ENCODE measurements around the gene FRRS1. TPM values are rescaled to one million over a fixed set of nuclear protein-coding genes. Genes with fewer than 3 reads are reported as not detected.
A peak's percentile ranks its signal among the peaks of the same experiment; 100 is the strongest.

The FRRS1 gene
- total and polyA plus RNA-seq, 7 donors = 0.34 to 4.1 (median 3.1) TPM

- no peak overlapping the region for H3K27ac ChIP-seq
- 31 to 50% (median 35%) methylated on average over 1 of the region's 1 CpG for WGBS, 3 donors
- no peak for TF ChIP-seq CTCF (IDR thresholded peaks at IDR 0.05)
- H3K4me3 ChIP-seq = no peak overlapping the region
- no peaks in the 10 kb centered on the region for H3K9me3 ChIP-seq
- no peak for DNase-seq
- H3K36me3 ChIP-seq (ENCODE audit: insufficient read depth in 1 of 2, low read depth in 1 of 2) = peaks cover 3 to 22% of the 10 kb centered on the region in 2 donors
- no peaks in the 10 kb centered on the region for H3K27me3 ChIP-seq (ENCODE audit: insufficient read depth in 3 of 3, low read length in 2 of 3)
- no peak for ATAC-seq
- intact Hi-C loops (cut with DNase I) = no loop called here
- no peaks in the 10 kb centered on the region for H3K4me1 ChIP-seq
Observed at GRCh38 chr1:99740141-99740540, 26.3 kb downstream of the FRRS1 start.

- WGBS, 3 donors = 78 to 89% (median 82%) methylated on average over 6 of the region's 6 CpGs
Observed at GRCh38 chr1:99738858-99739465, 27.5 kb downstream of the FRRS1 start.

DNA sequence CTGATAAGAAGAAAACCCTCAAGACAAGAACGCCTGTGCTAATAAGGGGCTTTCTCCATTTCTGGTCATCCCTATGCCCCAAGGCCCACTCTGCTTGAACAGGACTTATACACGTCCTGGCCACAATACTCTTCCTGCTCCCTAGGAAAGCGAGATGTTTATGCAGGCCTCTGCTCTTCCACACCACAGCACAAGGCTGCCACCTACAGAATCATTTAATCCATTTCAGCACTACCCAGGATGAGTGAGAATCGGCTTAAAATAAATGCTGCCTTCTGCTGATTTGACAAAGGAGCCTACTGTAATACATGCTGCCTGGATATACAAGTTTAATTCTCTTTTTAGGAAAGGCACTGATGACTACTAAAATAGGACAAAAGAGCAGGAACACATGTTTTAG lies 29.4 kb downstream of the FRRS1 start:
- DNase-seq (no peak), ATAC-seq (peak; percentile 43 to 70 (median 66))
- Histone ChIP-seq H3K9me3 (no peaks in the 10 kb centered on the region), H3K36me3 (ENCODE audit: insufficient read depth in 1 of 2, low read depth in 1 of 2) (peaks cover 3 to 29% of the 10 kb centered on the region in 2 donors), H3K27me3 (ENCODE audit: insufficient read depth in 3 of 3, low read length in 2 of 3) (no peaks in the 10 kb centered on the region), H3K27ac (no peak overlapping the region), H3K4me1 (no peaks in the 10 kb centered on the region), H3K4me3 (no peak overlapping the region)
- TF ChIP-seq CTCF (IDR thresholded peaks at IDR 0.05) = peak; percentile 45
- intact Hi-C loops (cut with DNase I) = no loop called here
- WGBS, 3 donors = 29 to 39% (median 33%) methylated on average over 4 of the region's 4 CpGs

More at GRCh38 chr1:99738858-99739465, 27.5 kb downstream of the FRRS1 start:
- DNase-seq (no peak), ATAC-seq (no peak)
- TF ChIP-seq CTCF (IDR thresholded peaks at IDR 0.05) = no peak
- Histone ChIP-seq H3K9me3 (no peaks in the 10 kb centered on the region), H3K4me3 (no peak overlapping the region), H3K27me3 (ENCODE audit: insufficient read depth in 3 of 3, low read length in 2 of 3) (no peaks in the 10 kb centered on the region), H3K36me3 (ENCODE audit: insufficient read depth in 1 of 2, low read depth in 1 of 2) (peaks cover 3 to 27% of the 10 kb centered on the region in 2 donors), H3K27ac (no peak overlapping the region), H3K4me1 (no peaks in the 10 kb centered on the region)
- intact Hi-C loops (cut with DNase I) = no loop called here

DNA sequence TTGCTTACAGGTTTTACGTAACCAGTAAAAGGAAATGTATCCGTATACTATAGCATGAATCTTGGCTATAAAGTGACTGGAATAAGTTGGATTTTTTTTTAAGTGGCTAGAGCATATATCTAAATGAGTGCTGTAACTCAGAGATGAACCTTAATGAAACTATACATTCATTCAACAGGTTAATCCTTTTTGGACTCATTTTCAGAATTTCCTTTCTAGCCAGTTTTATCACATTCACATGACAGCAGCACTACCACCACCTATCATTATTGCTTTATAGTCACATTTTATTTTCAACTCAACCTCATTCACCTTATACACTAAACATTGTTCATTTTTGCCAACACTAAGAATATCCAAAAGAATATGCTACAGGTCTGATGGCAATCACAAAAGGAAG lies 30.6 kb downstream of the FRRS1 start:
- H3K27ac ChIP-seq = no peak overlapping the region
- no peak for ATAC-seq
- 69 to 99% (median 73%) methylated on average over 2 of the region's 2 CpGs for WGBS, 3 donors
- TF ChIP-seq CTCF (IDR thresholded peaks at IDR 0.05) = no peak
- H3K36me3 ChIP-seq (ENCODE audit: insufficient read depth in 1 of 2, low read depth in 1 of 2) = peaks cover 0 to 26% of the 10 kb centered on the region in 2 donors
- no peak for DNase-seq
- intact Hi-C loops (cut with DNase I) = no loop called here
- no peaks in the 10 kb centered on the region for H3K9me3 ChIP-seq
- no peak overlapping the region for H3K4me3 ChIP-seq
- H3K27me3 ChIP-seq (ENCODE audit: insufficient read depth in 3 of 3, low read length in 2 of 3) = no peaks in the 10 kb centered on the region
- no peaks in the 10 kb centered on the region for H3K4me1 ChIP-seq

- intact Hi-C loops (cut with DNase I) = no loop called here
Observed at GRCh38 chr1:99731384-99731783, 35.1 kb downstream of the FRRS1 start.

More at GRCh38 chr1:99731384-99731783, 35.1 kb downstream of the FRRS1 start:
- Histone ChIP-seq H3K4me1 (peaks cover 10% of the 10 kb centered on the region), H3K36me3 (ENCODE audit: insufficient read depth in 1 of 2, low read depth in 1 of 2) (peaks cover 0 to 19% of the 10 kb centered on the region in 2 donors), H3K4me3 (no peak overlapping the region), H3K9me3 (no peaks in the 10 kb centered on the region), H3K27ac (no peak overlapping the region), H3K27me3 (ENCODE audit: insufficient read depth in 3 of 3, low read length in 2 of 3) (no peaks in the 10 kb centered on the region)
- 92 to 100% (median 98%) methylated on average over 1 of the region's 1 CpG for WGBS, 3 donors
- DNase-seq = no peak
- ATAC-seq = no peak
- no peak for TF ChIP-seq CTCF (IDR thresholded peaks at IDR 0.05)
